ENCODE data around the gene PI4KA.

DNA sequence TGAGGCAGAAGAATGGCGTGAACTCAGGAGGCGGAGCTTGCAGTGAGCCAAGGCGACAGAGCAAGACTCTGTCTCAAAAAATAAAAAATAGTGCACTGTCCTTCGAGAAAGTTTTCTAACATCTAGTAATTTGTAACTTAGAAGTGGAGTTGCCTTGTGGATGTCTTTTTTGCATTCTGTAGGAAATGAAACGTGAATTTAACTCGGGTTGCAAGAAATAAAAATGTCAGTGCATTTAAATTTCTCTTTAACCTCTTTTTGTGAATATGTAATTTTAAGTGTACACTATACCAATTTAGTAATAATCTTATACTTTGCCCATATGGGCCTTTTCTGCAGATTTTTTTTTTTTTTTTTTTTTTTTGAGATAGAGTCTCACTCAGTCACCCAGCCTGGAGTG, 32.4 kb upstream of the PI4KA start:
- no peak for TF ChIP-seq TEAD4 (IDR thresholded peaks at IDR 0.05)
- TF ChIP-seq, protein P1, sequence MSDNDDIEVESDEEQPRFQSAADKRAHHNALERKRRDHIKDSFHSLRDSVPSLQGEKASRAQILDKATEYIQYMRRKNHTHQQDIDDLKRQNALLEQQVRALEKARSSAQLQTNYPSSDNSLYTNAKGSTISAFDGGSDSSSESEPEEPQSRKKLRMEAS (IDR thresholded peaks at IDR 0.05) = no peak
